ENCODE results near the gene COA7. TPM values are rescaled to one million over a fixed set of nuclear protein-coding genes. Genes with fewer than 3 reads are reported as not detected.
A peak's percentile ranks its signal among the peaks of the same experiment; 100 is the strongest.

COA7 gene
- total RNA-seq, 2 donors from 2014 or later, result 13.7 to 32.8 TPM

GRCh38 chr1:52641307-52641706, 56.8 kb downstream of the COA7 start:
- Mint-ChIP-seq H3K9me3 (no peaks in the 10 kb centered on the region), H3K27ac (peak overlapping the region; percentile 66), H3K27me3 (no peaks in the 10 kb centered on the region), H3K4me1 (peaks cover 36% of the 10 kb centered on the region), H3K4me3 (peak overlapping the region; percentile 1), H3K36me3 (ENCODE audit: low read depth) (peaks cover 26% of the 10 kb centered on the region)
- no peak for ATAC-seq (replicated peaks)

- no peak for ATAC-seq (replicated peaks)
- peak overlapping the region; percentile 66 for H3K27ac Mint-ChIP-seq
- H3K4me3 Mint-ChIP-seq, result no peak overlapping the region
- H3K9me3 Mint-ChIP-seq, result no peaks in the 10 kb centered on the region
- H3K4me1 Mint-ChIP-seq, result peaks cover 36% of the 10 kb centered on the region
- no peaks in the 10 kb centered on the region for H3K27me3 Mint-ChIP-seq
- peaks cover 22% of the 10 kb centered on the region for H3K36me3 Mint-ChIP-seq (ENCODE audit: low read depth)
These were observed 57.5 kb downstream of the COA7 start for GRCh38 chr1:52640697-52641096.

DNA sequence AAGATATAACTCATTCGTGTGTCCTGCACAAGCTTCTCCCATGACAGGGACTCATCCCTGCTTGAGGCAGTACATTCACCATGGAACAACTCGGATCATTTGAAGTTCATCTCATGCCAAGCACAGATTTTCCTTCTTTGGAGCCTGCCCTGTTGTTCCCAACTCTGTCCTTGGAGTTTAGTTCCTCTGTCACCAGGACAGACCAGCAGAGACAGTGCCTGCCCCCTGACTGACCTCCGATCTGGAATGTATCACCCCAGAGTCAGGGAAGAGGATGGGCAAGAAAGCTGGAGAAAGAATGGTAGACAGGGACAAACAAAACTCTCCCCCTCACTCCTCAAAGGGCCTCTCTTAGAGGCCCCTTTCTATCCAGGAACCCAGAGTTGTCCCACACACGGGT, 60.2 kb downstream of the COA7 start:
- H3K4me1 Mint-ChIP-seq, result peaks cover 52% of the 10 kb centered on the region

GRCh38 chr1:52636721-52637695, 61.1 kb downstream of the COA7 start:
- Mint-ChIP-seq H3K9me3 (no peaks in the 10 kb centered on the region), H3K27me3 (no peaks in the 10 kb centered on the region), H3K4me1 (peaks cover 48% of the 10 kb centered on the region), H3K27ac (peak overlapping the region; percentile 98), H3K36me3 (ENCODE audit: low read depth) (peaks cover 7% of the 10 kb centered on the region), H3K4me3 (peak overlapping the region; percentile 85)
- peak; percentile 57 for ATAC-seq (replicated peaks)

More for the DNA sequence above, 60.2 kb downstream of the COA7 start:
- H3K27ac Mint-ChIP-seq, result peak overlapping the region; percentile 98
- no peaks in the 10 kb centered on the region for H3K27me3 Mint-ChIP-seq
- ATAC-seq (replicated peaks), result no peak
- H3K4me3 Mint-ChIP-seq, result peak overlapping the region; percentile 85
- peaks cover 13% of the 10 kb centered on the region for H3K36me3 Mint-ChIP-seq (ENCODE audit: low read depth)
- no peaks in the 10 kb centered on the region for H3K9me3 Mint-ChIP-seq

DNA sequence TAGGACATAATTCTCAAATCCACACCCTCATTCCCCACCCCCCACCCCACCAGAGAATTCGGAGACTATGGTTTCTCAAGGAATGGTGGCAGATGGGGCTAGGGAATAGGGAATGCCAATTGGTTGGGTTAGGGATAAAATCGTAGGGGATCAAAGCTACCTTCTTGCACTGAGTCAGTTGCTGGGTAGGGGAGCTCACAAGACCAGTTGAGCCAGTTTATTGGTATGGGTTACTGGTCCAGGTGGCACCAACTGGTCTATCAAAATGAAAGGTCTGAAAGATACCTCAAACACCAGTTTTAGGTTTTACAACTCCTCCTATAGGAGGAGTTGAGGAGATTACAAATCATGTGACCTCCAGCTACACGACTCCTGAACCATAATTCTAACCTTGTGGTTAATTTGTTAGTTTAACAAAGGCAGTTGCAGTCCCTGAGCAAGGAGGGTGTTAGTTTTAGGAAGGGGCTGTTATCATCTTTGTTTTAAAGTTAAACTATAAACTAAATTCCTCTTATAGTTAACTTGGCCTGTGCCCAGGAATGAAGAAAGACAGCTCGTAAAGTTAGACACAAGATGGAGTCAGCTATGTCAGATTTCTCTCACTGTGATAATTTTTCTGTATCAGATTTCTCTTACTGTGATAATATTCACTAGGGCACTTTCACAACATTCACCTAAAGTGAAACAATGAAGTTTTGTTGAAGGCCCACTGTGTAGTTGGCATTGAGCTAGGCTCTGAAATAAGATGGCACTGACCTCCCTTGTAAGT, 62.6 kb downstream of the COA7 start:
- H3K9me3 Mint-ChIP-seq, result no peaks in the 10 kb centered on the region
- H3K4me1 Mint-ChIP-seq, result peaks cover 41% of the 10 kb centered on the region
- H3K27me3 Mint-ChIP-seq, result no peaks in the 10 kb centered on the region
- H3K36me3 Mint-ChIP-seq (ENCODE audit: low read depth), result peaks cover 7% of the 10 kb centered on the region
- ATAC-seq (replicated peaks), result no peak
- H3K4me3 Mint-ChIP-seq, result peak overlapping the region; percentile 78
- peak overlapping the region; percentile 87 for H3K27ac Mint-ChIP-seq

Other genes starting within 250 kb of the COA7 start
- 100 to 1,000 TPM in 1 of 2 donors, 10 to 100 TPM in 1; 66.6 to 111 TPM for gene TUT4, start 145.3 kb downstream of the COA7 start, total RNA-seq
- 10 to 100 TPM; 14.0 to 20.5 TPM for gene GPX7, start 96.0 kb downstream of the COA7 start, total RNA-seq
- gene SHISAL2A, start 65.2 kb downstream of the COA7 start, total RNA-seq, result 1 to 10 TPM; 7.1 to 8.9 TPM
- 10 to 100 TPM; 10.0 to 12.7 TPM for gene ZYG11B, start 28.1 kb upstream of the COA7 start, total RNA-seq
- under 1 TPM; 0.13 to 0.26 TPM for gene ZYG11A, start 144.4 kb upstream of the COA7 start, total RNA-seq
- gene ECHDC2, start 223.4 kb upstream of the COA7 start, total RNA-seq, result 10 to 100 TPM; 52.5 to 79.9 TPM
- gene SCP2, start 228.9 kb upstream of the COA7 start, total RNA-seq, result 10 to 100 TPM; 59.5 to 75.1 TPM

Measured in activated T-helper 17 cell treated with anti-CD3 and anti-CD28 coated beads, Interleukin-2, amount 50 U/mL, for 72 hours (primary cell).